NCI-H2081 treated with DMSO at 0.1 percent for 48 hours (cell line): ENCODE results near the gene ZNF658.
"Not testable (repeated sequence)": the region's sequence is repeated elsewhere in the genome, so short reads cannot be mapped to it uniquely, and the experiment has no call there.

Source experiments
- DNase-seq: peaks from one replicate; lab custom pipeline; 2025; lab: John Stamatoyannopoulos, UW

Gene ZNF658

GRCh38 chr9:66900490-66901131 lies at the start of gene ZNF658:
Gene ZNF658, plus strand, starts transcription at chr9:66900725. Its CDS starts 2,837 bp downstream, at chr9:66903562.
- not testable (repeated sequence) for DNase-seq

GRCh38 chr9:66861732-66862131 lies 38.8 kb upstream of the ZNF658 start:
- not testable (repeated sequence) for DNase-seq

GRCh38 chr9:66868660-66869059 lies 31.9 kb upstream of the ZNF658 start:
- DNase-seq: not testable (repeated sequence)

GRCh38 chr9:66880605-66881004 lies 19.9 kb upstream of the ZNF658 start:
- DNase-seq: not testable (repeated sequence)

- DNase-seq: not testable (repeated sequence)
Measured at GRCh38 chr9:66881847-66882246, 18.7 kb upstream of the ZNF658 start.

- DNase-seq: not testable (repeated sequence)
Measured at GRCh38 chr9:66890334-66890733, 10.2 kb upstream of the ZNF658 start.

GRCh38 chr9:66901141-66901540 lies 616 bp downstream of the ZNF658 start:
- DNase-seq: not testable (repeated sequence)

GRCh38 chr9:66909560-66909959 lies 9.0 kb downstream of the ZNF658 start:
- not testable (repeated sequence) for DNase-seq

- DNase-seq: not testable (repeated sequence)
Measured at GRCh38 chr9:66920072-66920471, 19.5 kb downstream of the ZNF658 start.

GRCh38 chr9:66936194-66936870 lies 35.8 kb downstream of the ZNF658 start:
- DNase-seq: not testable (repeated sequence)

GRCh38 chr9:66937662-66938061 lies 37.1 kb downstream of the ZNF658 start:
- DNase-seq: not testable (repeated sequence)

- not testable (repeated sequence) for DNase-seq
Measured at GRCh38 chr9:66938322-66938721, 37.8 kb downstream of the ZNF658 start.

- DNase-seq: not testable (repeated sequence)
Measured at GRCh38 chr9:66939878-66940830, 39.6 kb downstream of the ZNF658 start.

GRCh38 chr9:66942400-66943155 lies 42.1 kb downstream of the ZNF658 start:
- DNase-seq: not testable (repeated sequence)

- not testable (repeated sequence) for DNase-seq
Measured at GRCh38 chr9:66952576-66952975, 52.1 kb downstream of the ZNF658 start.
